ENCODE data around the gene DAB1. TPM values are rescaled to one million over a fixed set of nuclear protein-coding genes. Genes with fewer than 3 reads are reported as not detected.
"Not testable (repeated sequence)": the region's sequence is repeated elsewhere in the genome, so short reads cannot be mapped to it uniquely, and the experiment has no call there.

Gene DAB1
- total RNA-seq, 1 donor from 2014 or later, result 10.5 TPM

DNA sequence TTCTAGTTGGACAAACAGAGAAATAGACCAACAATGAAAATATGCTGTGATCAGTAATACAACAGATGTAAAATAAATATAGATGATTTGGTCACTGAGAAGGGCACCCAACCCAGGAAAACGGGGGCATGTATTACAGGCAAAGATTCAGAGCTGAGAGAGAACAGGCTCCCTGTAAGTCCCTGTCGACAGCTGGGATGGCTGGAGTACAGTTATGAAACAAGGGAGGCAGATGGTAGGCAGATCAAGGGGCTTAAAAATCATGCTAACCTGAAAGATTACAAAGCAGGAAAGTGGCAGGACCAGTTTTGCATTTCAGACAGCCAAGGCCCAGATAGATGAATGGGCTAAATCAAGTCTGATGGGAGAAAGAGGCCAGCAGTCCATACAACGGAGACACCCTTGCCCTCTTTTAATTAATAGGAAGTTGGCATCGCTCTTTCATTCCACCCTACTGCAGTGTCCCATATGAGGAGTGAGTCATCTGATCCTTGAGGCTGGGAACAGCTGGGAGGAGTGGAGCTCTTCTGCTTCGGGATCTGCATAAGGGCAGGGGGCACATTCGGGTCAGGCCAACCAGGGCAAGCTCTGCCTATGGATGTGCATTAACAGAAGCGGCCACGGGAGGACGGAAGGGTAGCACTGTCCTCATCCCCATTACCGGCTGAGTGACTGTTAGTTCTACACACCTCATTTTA lies 171.1 kb downstream of the DAB1 start:
- intact Hi-C loops (cut with DNase I), result no loop called here
- DNase-seq (ENCODE audit: low spot score) (no peak), ATAC-seq (no peak)

DNA sequence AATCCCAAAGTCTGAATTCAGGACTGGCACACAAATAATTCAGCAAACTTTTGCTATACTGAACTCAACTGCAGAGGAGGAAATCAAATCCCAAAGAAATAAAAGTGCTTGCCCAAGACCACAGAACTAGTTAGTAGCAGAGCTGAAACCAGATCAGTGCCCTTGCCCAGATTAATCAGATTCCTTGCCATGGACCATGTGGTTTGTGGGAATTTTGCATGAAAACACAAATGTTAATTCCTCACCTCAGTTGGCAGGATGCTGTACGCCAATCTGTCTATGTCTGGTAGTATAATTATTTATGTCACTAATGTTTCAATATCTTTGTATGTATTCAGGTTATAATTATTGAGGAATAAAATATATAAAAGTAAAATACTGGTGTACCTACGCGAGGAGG lies 173.8 kb downstream of the DAB1 start:
- ATAC-seq (no peak), DNase-seq (ENCODE audit: low spot score) (no peak)
- intact Hi-C loops (cut with DNase I), result no loop called here

- intact Hi-C loops (cut with DNase I), result no loop called here
- DNase-seq (ENCODE audit: low spot score), result no peak
- ATAC-seq, result no peak
Observed at GRCh38 chr1:57249511-57249910, 174.3 kb downstream of the DAB1 start.

- DNase-seq (ENCODE audit: low spot score), result no peak
- no peak for ATAC-seq
- intact Hi-C loops (cut with DNase I), result no loop called here
Observed at GRCh38 chr1:57248830-57249229, 175.0 kb downstream of the DAB1 start.

- intact Hi-C loops (cut with DNase I), result no loop called here
- ATAC-seq, result no peak
- no peak for DNase-seq (ENCODE audit: low spot score)
Observed at GRCh38 chr1:57238233-57238781, 185.6 kb downstream of the DAB1 start.

DNA sequence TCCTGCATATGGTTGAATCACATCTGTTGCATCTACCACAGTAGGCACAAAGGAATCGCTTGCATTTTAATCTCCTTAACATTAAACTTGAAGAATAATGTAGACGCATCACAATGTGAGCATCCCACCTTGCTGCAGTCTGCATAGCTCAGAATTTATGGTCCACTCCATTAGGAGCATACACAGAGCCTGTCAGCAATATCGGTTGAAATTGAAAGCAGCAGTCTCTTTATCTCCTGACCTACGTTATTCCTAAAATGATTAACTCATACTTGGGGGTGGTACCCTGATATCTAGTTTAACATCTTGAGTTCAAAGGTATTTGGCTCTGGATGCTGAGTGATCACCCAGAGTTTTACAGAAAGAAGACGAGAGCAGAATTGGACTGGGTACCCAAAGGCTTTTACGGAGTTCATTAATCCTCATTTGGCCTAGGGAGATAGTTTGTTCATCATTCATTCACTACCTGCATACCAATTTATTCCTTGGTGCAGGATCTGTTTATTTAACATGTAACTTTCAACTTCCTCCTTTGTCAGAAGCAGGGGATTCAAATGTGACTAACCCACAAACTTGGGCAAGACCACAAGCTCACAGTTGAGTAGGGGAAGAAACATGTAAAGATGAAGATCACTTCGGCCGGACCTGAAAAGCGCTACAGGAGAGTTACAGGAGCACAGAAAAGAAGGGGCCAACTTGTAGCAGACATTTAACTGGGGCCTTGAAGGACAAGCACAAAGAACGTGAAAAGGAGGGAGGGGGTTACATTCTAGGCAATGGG lies 187.9 kb downstream of the DAB1 start:
- intact Hi-C loops (cut with DNase I), result no loop called here
- ATAC-seq, result no peak
- DNase-seq (ENCODE audit: low spot score), result no peak

GRCh38 chr1:57234459-57234858 lies 189.4 kb downstream of the DAB1 start:
- ATAC-seq (no peak), DNase-seq (ENCODE audit: low spot score) (no peak)
- intact Hi-C loops (cut with DNase I), result no loop called here

DNA sequence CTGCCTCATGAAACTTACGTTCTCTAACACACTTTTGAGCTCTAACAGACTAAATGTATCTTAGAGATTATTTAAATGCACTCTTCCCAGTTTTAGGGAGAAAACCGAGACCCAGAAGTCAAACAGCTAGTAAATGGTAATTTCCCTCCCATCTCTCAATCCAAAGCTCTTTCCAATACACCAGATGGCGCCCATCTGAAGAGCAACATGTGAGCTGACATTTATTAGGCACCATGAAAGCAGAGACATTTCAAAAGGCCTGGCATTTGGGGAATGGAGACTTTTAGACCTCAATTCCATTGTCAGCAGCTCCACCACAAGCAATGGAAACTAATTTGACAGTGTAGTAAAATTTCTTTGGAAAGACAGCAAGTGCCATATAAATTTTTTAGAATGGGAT lies 191.4 kb downstream of the DAB1 start:
- intact Hi-C loops (cut with DNase I), result no loop called here
- DNase-seq (ENCODE audit: low spot score), result no peak
- ATAC-seq, result no peak

DNA sequence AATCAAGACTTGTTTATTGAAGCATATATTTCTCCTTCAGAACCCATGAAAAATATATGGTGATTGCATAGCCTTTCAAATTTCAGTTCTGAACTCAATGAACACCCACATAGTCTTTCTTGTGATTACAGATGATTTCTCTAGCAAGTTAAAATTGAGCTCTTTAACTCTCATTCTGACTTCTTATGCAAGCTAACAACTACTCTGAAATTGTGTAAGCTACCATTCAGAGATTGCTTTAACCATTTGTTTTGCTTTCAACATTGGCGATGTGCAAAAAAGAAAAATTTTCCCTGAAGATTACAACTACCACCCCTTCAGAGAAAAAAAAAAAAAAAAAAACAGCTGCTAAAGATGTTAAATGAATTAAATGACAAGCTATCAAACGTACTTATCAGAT lies 193.9 kb downstream of the DAB1 start:
- intact Hi-C loops (cut with DNase I), result no loop called here
- DNase-seq (ENCODE audit: low spot score), result no peak
- no peak for ATAC-seq

DNA sequence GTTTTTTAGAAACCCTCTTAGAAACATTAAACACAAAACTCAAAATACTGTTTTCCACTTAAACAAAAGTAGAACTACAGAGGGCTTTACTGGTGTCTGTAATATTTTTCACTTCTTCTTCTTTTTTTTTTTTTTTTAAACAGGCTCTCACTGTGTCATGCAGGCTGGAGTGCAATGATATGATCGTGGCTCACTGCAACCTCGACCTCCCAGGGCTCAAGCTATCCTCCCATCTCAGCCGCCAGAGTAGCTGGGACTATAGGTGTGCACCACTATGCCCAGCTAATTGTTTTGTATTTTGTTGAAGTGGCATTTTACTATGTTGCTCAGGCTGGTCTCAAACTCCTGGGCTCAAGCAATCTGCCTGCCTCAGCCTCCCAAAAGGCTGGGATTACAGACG lies 194.8 kb downstream of the DAB1 start:
- intact Hi-C loops (cut with DNase I), result no loop called here
- DNase-seq (ENCODE audit: low spot score) (no peak), ATAC-seq (no peak)

GRCh38 chr1:57222801-57223200 lies 201.1 kb downstream of the DAB1 start:
- ATAC-seq (no peak), DNase-seq (ENCODE audit: low spot score) (no peak)
- intact Hi-C loops (cut with DNase I), result no loop called here

DNA sequence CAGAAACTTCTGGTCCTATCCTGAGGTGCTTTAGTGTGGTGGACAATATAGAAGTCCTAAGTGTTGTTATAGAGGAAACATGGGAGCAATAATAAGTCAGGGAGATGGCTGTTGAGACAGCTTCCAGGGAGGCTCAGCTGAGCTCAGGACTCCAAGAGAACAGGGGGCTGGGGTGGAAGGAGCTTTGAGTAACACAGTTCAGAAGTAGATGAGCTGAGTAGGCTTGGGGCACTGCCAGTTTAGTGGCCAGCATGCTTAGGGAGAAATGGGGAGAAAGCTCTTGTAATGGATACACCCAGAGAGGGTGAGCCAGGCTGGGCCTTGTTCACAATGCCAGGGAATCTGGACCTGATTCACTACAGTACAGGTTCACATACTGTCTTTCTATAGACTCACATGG lies 201.6 kb downstream of the DAB1 start:
- ATAC-seq, result no peak
- intact Hi-C loops (cut with DNase I), result no loop called here
- no peak for DNase-seq (ENCODE audit: low spot score)

DNA sequence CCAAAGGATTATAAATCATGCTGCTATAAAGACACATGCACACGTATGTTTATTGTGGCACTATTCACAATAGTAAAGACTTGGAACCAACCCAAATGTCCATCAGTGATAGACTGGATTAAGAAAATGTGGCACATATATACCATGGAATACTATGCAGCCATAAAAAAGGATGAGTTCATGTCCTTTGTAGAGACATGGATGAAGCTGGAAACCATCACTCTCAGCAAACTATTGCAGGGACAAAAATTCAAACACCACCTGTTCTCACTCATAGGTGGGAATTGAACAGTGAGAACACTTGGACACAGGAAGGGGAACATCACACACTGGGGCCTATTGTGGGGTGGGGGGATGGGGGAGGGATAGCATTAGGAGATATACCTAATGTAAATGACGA lies 203.0 kb downstream of the DAB1 start:
- DNase-seq (ENCODE audit: low spot score); intact Hi-C loops (cut with DNase I); ATAC-seq: not testable (repeated sequence)

DNA sequence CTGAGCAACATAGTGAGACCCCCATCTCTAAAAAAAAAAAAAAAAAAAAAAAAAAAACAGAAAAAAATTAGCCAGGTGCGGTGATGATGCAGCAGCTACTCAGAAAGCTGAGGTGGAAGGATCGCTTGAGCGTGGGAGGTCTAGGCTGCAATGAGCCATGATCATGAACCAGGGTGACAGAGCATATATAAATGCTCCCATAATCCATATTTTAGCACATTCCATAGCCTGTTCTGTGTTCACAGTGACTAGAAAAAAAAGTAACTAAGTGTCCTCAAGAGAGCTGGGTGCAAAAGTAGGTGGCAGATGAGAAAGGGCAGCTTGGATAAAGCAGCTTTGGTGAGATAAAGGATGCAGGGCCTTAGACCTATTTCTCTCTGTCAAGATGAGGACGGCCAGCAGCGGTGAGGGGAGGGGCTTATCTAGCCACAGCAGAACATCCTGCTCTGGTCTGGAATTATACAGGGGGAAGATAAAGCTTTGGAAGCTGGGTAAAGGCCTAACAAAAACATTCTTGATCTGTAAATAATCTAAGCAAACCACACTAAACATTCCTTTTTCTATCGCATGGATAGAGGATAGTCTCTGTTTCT lies 205.3 kb downstream of the DAB1 start:
- DNase-seq (ENCODE audit: low spot score) (no peak), ATAC-seq (no peak)
- intact Hi-C loops (cut with DNase I), result no loop called here

DNA sequence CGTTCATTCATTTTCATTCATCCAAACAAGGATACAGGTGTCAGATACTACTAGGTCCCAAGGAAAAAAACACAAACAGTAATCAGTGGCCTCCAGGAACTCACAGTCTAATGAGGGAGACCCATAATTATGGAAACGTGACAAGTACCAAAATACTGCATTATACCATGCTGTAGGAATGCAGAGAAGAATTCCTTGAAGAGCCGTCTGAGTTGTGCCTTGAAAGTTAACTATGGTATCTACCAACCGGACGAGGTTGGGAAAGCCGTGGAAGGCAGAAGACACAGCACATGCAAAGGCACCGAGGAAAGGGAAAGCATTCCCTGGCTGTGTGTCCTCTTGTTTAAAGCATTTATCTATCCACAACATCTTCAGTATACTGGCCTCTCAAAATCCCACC lies 206.0 kb downstream of the DAB1 start:
- no peak for DNase-seq (ENCODE audit: low spot score)
- intact Hi-C loops (cut with DNase I), result no loop called here

GRCh38 chr1:57214951-57215575 lies 208.8 kb downstream of the DAB1 start:
- intact Hi-C loops (cut with DNase I), result no loop called here
- ATAC-seq (no peak), DNase-seq (ENCODE audit: low spot score) (no peak)

More for the DNA sequence above, 206.0 kb downstream of the DAB1 start:
- no peak for ATAC-seq

GRCh38 chr1:57210881-57211280 lies 213.0 kb downstream of the DAB1 start:
- intact Hi-C loops (cut with DNase I), result no loop called here
- ATAC-seq (no peak), DNase-seq (ENCODE audit: low spot score) (no peak)

- ATAC-seq (no peak), DNase-seq (ENCODE audit: low spot score) (no peak)
- intact Hi-C loops (cut with DNase I), result no loop called here
Observed at GRCh38 chr1:57209495-57209894, 214.4 kb downstream of the DAB1 start.

GRCh38 chr1:57208741-57209302 lies 215.0 kb downstream of the DAB1 start:
- intact Hi-C loops (cut with DNase I), result no loop called here
- ATAC-seq (no peak), DNase-seq (ENCODE audit: low spot score) (no peak)
